Gastroesophageal sphincter (tissue), 4 donors: Measurements from ENCODE around the gene MEGF6. TPM values are rescaled to one million over a fixed set of nuclear protein-coding genes. Genes with fewer than 3 reads are reported as not detected.

Source experiments
- ATAC-seq: fragments of 150-250 bp; one replicate; pipeline ENCODE4 v1.9.1; 2016; ENCODE audit warnings: mild to moderate bottlenecking, moderate library complexity
- H3K27ac ChIP-seq, 4 donors: fragments of 200-600 bp; sonication (generic) in 3 of 4; 1 replicate in 3 of 4; 2 replicates in 1 of 4; pipeline ENCODE4 v1.5.1; 2016 to 2019
- H3K27me3 ChIP-seq: fragments of 200-600 bp; sonication (generic); one replicate; pipeline ENCODE4 v1.5.1; 2019
- H3K36me3 ChIP-seq, 2 donors: fragments of 200-600 bp; sonication (generic); one replicate each; pipeline ENCODE4 v1.5.1; 2019; ENCODE audit warnings: control low read depth in 1 of 2
- H3K4me1 ChIP-seq, 3 donors: fragments of 200-600 bp; sonication (generic); 1 replicate in 2 of 3; 2 replicates in 1 of 3; pipeline ENCODE4 v1.5.1; 2016 to 2019; ENCODE audit warnings: control low read depth in 2 of 3
- H3K4me3 ChIP-seq, 2 donors: fragments of 200-600 bp; sonication (generic); one replicate each; pipeline ENCODE4 v1.5.1; 2019; ENCODE audit warnings: mild to moderate bottlenecking in 1 of 2, moderate library complexity in 1 of 2
- H3K9me3 ChIP-seq, 3 donors: fragments of 200-600 bp; sonication (generic); one replicate each; pipeline ENCODE4 v1.5.1; 2017 to 2019; ENCODE audit warnings: control low read depth in 2 of 3
- EP300 ChIP-seq: sonication (generic); formaldehyde crosslinking; IDR thresholded peaks from one replicate; pipeline ENCODE4 v1.6.1; 2017; ENCODE audit warnings: antibody characterized with exemption, mild to moderate bottlenecking
- POLR2A ChIP-seq, 2 donors: fragments of 450-650 bp; IDR thresholded peaks; one replicate each; pipeline ENCODE4 v1.6.1; 2017; ENCODE audit warnings: antibody characterized with exemption in 2 of 2, mild to moderate bottlenecking in 2 of 2, moderate library complexity in 1 of 2
- POLR2AphosphoS5 ChIP-seq: sonication (generic); formaldehyde crosslinking; IDR thresholded peaks from one replicate; pipeline ENCODE4 v1.6.1; 2017; ENCODE audit warnings: antibody characterized with exemption
- WGBS, 2 donors: methylation state at CpG; one replicate each; pipeline ENCODE4 v1.1.5; 2018; ENCODE audit warnings: low coverage in 1 of 2; 5-methylcytosine and 5-hydroxymethylcytosine counted together
- total RNA-seq, 4 donors: library from RNA; depleted of rRNA; stranded (reverse); fragments of >200 nt; gene quantifications; one replicate each; pipeline ENCODE4 v1.1.0, GENCODE V29; 2016
- TF ChIP-seq, protein P1 (sequence below), 4 experiments: fragments of 200-600 bp in 2 of 4; fragments of 450-650 bp in 2 of 4; sonication (generic) in 1 of 4; IDR thresholded peaks; one replicate each; pipeline ENCODE4 v1.5.1; 2017 to 2019; ENCODE audit warnings: antibody characterized with exemption in 4 of 4, mild to moderate bottlenecking in 2 of 4, moderate library complexity in 2 of 4

MEGF6 gene
- total RNA-seq, 4 donors from 2014 or later: 4.7 to 15.5 (median 10.8) TPM

DNA sequence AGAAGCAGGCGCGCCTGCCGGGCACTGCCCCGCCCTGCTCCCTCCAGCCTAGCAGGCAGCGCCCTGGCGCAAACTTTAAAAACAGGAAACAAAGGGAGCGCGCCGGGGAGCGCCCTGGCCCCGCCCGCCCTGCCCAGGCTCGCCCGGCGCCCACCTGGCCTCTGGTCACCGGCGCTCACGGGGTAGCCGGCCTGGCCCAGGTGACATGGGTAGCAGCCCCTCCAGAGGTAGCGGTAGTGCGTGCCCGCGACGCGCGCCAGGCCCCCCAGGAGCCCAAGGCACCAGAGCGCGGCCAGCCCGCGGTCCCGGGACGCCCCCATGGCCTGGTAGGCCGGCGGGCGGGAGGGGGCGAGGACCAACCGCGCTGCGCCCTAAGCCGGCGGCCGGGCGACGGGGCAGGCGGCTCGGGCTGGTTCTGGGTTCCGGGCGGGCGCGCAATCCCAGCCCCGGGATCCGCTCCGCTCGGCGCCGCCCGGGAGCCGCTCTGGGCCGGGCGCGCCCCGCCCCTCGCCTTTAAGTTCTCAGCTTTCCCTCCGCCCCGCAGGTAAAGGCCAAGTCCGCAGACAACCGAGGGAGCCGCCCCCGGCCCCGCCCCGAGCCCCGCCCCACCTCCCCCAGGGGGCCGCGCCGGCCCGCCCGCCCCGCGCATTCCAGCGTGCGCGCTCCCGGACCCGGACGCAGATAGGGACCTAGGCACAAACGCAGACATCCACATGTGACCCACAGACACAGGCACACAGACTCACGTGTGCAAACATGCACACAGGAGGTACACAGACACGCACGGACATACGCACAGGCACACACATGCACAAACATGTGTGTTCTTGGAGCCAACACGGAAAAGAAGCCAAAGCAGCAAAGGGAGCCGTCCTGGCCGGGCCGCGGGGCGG, 80.1 kb downstream of the MEGF6 start:
- Histone ChIP-seq H3K36me3 (no peaks in the 10 kb centered on the region), H3K27ac (peak overlapping the region in 3 of 4 donors; percentile 73 to 84 (median 74)), H3K9me3 (no peaks in the 10 kb centered on the region), H3K27me3 (peaks cover 50% of the 10 kb centered on the region), H3K4me1 (peaks cover 0 to 34% (median 10%) of the 10 kb centered on the region in 3 donors), H3K4me3 (peak overlapping the region; percentile 33 to 77)
- no peak for TF ChIP-seq POLR2AphosphoS5
- peak; percentile 71 to 72 for TF ChIP-seq POLR2A (IDR thresholded peaks at IDR 0.05)
- 7% methylated on average over 3 of the region's 96 CpGs; no CpG with 5 or more reads in 1 of the 2 donors for WGBS, 2 donors
- peak; percentile 83 for ATAC-seq

DNA sequence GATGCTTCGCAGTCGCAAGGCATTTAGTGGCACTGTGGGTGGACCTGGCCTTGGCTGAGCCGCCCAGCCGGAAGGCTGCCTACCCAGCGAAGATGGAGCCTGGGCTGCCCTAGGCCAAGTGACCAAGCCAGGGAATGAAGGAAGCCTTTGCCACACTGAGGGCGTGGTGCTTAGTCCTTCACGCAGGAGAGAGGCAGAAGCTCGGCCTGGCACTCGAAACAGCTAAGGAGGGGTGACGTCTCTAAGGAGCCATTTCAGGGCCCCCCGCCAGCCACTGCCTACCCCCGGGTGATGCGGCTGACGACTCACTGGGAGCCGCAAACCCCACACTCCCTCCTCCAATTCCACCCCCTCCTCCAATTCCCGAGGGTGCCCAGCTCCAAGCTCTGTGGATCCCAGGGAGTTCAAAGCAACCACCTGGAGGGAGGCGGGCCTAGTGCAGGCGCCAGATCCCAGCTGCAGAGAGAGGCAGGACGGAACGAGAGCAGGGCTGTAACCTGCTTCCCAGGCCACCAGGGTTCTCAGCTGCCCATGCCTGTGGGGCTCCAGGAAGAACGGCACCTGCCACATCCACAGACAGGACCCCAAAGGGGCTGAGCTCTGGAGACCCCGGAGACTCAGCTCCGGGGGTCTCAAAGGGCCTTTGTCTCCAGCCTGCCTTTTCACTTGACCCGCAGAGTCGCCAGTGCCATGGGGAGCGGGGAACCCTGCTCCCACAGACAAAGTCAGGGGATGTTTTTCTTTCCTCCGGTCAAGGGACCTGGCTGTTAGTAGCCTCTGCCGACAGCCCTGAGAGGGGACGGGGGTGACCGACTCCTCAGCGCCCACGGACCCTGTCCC, 81.0 kb downstream of the MEGF6 start:
- no peak for ATAC-seq
- 0% methylated on average over 1 of the region's 32 CpGs; no CpG with 5 or more reads in 1 of the 2 donors for WGBS, 2 donors
- TF ChIP-seq POLR2AphosphoS5 (no peak), EP300 (no peak), POLR2A (IDR thresholded peaks at IDR 0.05) (no peak)
- TF ChIP-seq, protein P1, sequence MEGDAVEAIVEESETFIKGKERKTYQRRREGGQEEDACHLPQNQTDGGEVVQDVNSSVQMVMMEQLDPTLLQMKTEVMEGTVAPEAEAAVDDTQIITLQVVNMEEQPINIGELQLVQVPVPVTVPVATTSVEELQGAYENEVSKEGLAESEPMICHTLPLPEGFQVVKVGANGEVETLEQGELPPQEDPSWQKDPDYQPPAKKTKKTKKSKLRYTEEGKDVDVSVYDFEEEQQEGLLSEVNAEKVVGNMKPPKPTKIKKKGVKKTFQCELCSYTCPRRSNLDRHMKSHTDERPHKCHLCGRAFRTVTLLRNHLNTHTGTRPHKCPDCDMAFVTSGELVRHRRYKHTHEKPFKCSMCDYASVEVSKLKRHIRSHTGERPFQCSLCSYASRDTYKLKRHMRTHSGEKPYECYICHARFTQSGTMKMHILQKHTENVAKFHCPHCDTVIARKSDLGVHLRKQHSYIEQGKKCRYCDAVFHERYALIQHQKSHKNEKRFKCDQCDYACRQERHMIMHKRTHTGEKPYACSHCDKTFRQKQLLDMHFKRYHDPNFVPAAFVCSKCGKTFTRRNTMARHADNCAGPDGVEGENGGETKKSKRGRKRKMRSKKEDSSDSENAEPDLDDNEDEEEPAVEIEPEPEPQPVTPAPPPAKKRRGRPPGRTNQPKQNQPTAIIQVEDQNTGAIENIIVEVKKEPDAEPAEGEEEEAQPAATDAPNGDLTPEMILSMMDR (IDR thresholded peaks at IDR 0.05): no peak
- peaks cover 0 to 34% (median 10%) of the 10 kb centered on the region in 3 donors for H3K4me1 ChIP-seq
- peaks cover 59% of the 10 kb centered on the region for H3K27me3 ChIP-seq
- H3K9me3 ChIP-seq: no peaks in the 10 kb centered on the region
- peak overlapping the region; percentile 33 to 77 for H3K4me3 ChIP-seq
- H3K27ac ChIP-seq: peak overlapping the region in 3 of 4 donors; percentile 73 to 84 (median 74)
- H3K36me3 ChIP-seq: no peaks in the 10 kb centered on the region

DNA sequence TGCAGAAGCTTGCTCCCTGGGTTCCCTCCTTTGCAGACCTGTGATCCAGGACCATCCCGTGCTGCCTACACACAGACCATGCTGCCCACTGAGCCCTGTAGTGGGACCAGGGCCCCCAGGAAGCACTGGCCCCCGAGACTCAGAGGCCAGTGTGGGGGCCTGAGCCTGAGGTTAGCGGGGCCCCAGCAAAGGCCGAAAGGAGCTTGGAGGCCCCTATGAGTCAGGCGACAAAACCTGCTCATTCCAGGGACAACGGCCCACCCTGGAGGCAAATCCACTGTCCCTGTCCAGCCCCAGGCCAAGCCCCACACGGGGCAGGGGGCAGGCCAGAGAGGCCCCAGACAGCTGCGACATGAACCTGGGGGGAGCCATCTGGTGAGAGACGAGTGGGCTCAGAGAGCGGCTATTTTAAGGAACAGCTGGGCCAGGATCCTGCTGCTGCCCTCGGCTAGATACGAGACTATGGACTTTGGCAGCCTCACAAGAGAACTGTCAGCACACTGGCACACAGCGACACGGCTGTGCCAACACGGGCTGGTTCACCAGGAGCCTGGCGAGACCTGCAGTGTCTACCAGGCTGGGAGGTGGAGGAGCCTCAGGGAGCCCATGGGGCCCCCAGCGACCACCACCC, 82.1 kb downstream of the MEGF6 start:
- H3K36me3 ChIP-seq: no peaks in the 10 kb centered on the region
- WGBS, 2 donors: 23% methylated on average over 3 of the region's 17 CpGs; no CpG with 5 or more reads in 1 of the 2 donors
- ATAC-seq: no peak
- TF ChIP-seq POLR2AphosphoS5: no peak
- TF ChIP-seq, protein P1 (IDR thresholded peaks at IDR 0.05): no peak
- no peak for TF ChIP-seq POLR2A (IDR thresholded peaks at IDR 0.05)
- TF ChIP-seq EP300: no peak
- no peaks in the 10 kb centered on the region for H3K9me3 ChIP-seq
- H3K27me3 ChIP-seq: peaks cover 69% of the 10 kb centered on the region
- peaks cover 0 to 34% (median 10%) of the 10 kb centered on the region in 3 donors for H3K4me1 ChIP-seq
- H3K27ac ChIP-seq: no peak overlapping the region
- H3K4me3 ChIP-seq: peak overlapping the region in 1 of 2 donors; percentile 77

- no CpG with 5 or more reads among the region's 12 CpGs for WGBS, 2 donors
Observed at GRCh38 chr1:3527774-3528173, 83.5 kb downstream of the MEGF6 start.

More at GRCh38 chr1:3527774-3528173, 83.5 kb downstream of the MEGF6 start:
- H3K4me3 ChIP-seq: no peak overlapping the region
- H3K36me3 ChIP-seq: no peaks in the 10 kb centered on the region
- H3K9me3 ChIP-seq: no peaks in the 10 kb centered on the region
- ATAC-seq: no peak
- H3K4me1 ChIP-seq: peaks cover 0 to 34% (median 10%) of the 10 kb centered on the region in 3 donors
- no peak overlapping the region for H3K27ac ChIP-seq
- no peak for TF ChIP-seq POLR2A (IDR thresholded peaks at IDR 0.05)
- TF ChIP-seq, protein P1 (IDR thresholded peaks at IDR 0.05): no peak
- no peak for TF ChIP-seq EP300
- TF ChIP-seq POLR2AphosphoS5: no peak
- H3K27me3 ChIP-seq: peaks cover 69% of the 10 kb centered on the region
